Stimulated activated CD4-positive, alpha-beta T cell treated with anti-CD3 and anti-CD28 coated beads, Interleukin-4, amount 100 ng/mL, for 4 hours (primary cell): Measurements from ENCODE around the gene KIAA2012.
"Not testable (repeated sequence)": the region's sequence is repeated elsewhere in the genome, so short reads cannot be mapped to it uniquely, and the experiment has no call there.

ENCODE experiments used
- DNase-seq, 2 experiments: peaks; one replicate each; pipeline ENCODE4 v3.0.0-alpha.2; 2020

KIAA2012 gene

GRCh38 chr2:202121532-202122162 is 48.6 kb downstream of the KIAA2012 start:
- DNase-seq, result no peak

- no peak for DNase-seq
Measured at GRCh38 chr2:202122163-202122540, 49.1 kb downstream of the KIAA2012 start.

DNA sequence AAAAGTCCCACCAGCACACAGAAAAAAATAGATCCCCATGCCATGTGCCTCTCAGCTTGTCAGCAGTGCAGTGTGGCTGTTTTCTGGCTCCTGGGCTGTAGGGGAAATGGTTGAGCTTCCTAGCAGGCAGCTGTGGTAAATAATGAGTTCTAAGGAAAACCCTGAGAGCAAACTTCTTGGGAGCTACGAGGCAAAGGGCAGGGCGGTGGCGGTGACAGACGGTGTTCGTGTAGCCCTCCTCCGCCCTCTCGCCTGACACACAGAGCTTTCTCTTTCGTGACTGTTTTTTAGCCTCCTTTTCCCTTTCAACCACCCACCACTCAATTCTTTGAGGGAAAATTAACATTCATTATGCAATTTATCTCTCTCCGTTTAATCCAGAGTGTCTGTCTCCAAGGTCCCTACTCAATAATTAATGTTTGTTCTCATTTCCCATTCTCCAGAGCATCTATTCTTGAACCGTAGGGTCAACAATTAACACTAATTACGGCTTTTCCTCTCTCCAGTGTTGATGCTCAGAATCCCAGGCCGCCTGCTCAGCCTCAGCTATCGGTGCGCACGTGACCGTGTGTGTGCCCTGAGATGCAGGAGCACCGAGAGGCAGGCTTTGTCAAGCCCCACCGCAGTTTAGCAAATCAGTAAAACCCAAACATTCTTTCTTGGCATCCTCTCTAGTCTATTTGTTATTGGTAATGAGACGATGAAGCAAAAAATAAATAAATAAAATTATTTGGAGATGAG is 50.1 kb downstream of the KIAA2012 start:
- no peak for DNase-seq

GRCh38 chr2:202124286-202124685 is 51.2 kb downstream of the KIAA2012 start:
- no peak for DNase-seq

- DNase-seq, result no peak
Measured at GRCh38 chr2:202127687-202128331, 54.8 kb downstream of the KIAA2012 start.

GRCh38 chr2:202129841-202130240 is 56.8 kb downstream of the KIAA2012 start:
- DNase-seq, result no peak

GRCh38 chr2:202133200-202133908 is 60.3 kb downstream of the KIAA2012 start:
- DNase-seq, result no peak

- DNase-seq, result no peak
Measured at GRCh38 chr2:202133909-202134265, 60.8 kb downstream of the KIAA2012 start.

DNA sequence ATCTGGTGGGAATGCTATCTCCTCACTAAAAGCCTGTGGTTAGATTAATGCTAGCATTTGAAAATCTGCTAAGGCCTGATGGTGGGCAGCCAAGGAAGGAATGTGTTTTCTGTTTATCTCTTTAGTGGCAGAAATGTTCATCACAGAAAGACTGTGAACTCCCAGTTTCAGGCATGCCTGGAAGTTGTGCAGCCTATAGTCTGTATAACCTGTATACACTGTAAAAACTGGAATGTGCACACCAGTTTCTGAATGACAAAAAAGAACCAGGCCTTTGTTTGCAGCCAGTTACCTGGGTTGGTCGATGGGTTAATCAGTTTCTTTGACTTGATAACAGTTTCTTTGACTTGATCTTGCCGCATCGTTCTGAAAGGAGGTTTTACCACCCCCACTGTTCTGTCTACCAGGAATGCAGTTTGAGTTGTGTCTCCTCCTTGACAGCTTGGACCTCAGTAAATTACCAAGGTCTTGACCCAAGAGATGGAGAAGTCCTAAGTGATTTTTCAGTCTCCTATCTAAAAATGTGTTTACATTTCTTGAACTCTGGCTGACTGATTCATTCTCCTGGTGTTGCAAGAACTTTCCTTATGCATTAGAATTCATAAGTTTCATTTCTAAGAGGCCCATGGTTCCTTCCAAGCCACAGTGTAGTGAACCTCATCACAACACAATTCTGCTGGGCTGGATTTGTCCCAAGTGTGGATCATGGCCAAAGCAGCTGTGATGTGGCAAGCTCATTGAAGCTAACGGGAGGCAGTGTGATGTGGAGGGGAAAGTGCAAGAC is 62.2 kb downstream of the KIAA2012 start:
- no peak for DNase-seq

DNA sequence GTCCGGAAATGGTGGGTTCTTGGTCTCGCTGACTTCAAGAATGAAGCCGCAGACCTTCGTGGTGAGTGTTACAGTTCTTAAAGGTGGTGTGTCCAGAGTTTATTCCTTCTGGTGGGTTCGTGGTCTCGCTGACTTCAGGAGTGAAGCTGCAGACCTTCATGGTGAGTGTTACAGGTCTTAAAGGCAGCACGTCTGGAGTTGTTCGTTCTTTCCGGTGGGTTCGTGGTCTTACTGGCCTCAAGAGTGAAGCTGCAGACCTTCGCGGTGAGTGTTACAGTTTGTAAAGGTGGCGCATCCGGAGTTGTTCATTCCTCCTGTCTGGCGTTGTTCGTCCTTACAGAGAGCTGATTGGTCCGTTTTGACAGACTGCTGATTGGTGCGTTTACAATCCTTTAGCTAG is 63.0 kb downstream of the KIAA2012 start:
- DNase-seq, result not testable (repeated sequence)

GRCh38 chr2:202136526-202136925 is 63.5 kb downstream of the KIAA2012 start:
- DNase-seq, result no peak

- no peak for DNase-seq
Measured at GRCh38 chr2:202140522-202141252, 67.6 kb downstream of the KIAA2012 start.

- DNase-seq, result no peak
Measured at GRCh38 chr2:202141329-202141947, 68.4 kb downstream of the KIAA2012 start.

GRCh38 chr2:202142540-202142939 is 69.5 kb downstream of the KIAA2012 start:
- no peak for DNase-seq

- no peak for DNase-seq
Measured at GRCh38 chr2:202147775-202148174, 74.7 kb downstream of the KIAA2012 start.

GRCh38 chr2:202148515-202149154 is 75.6 kb downstream of the KIAA2012 start:
- no peak for DNase-seq

- no peak for DNase-seq
Measured at GRCh38 chr2:202149155-202149762, 76.2 kb downstream of the KIAA2012 start.

DNA sequence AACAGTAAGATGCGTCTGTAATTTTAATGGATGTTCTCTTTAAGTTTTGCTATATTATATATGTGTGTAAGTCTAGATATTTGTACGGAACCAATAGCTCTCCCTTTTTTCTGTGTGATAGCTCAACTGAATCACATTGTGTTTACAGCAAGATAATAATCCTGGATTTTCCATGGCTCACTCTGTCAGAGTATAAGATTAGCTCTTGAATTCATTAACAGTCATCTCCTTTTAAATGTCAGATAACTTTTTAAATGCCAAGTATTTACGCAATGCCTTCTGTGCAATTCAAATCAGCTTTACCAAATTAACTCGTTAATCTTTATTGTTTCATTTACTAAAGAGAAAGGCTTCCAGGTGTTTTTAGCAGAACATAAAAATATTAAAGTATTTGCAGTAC is 76.9 kb downstream of the KIAA2012 start:
- DNase-seq, result no peak

DNA sequence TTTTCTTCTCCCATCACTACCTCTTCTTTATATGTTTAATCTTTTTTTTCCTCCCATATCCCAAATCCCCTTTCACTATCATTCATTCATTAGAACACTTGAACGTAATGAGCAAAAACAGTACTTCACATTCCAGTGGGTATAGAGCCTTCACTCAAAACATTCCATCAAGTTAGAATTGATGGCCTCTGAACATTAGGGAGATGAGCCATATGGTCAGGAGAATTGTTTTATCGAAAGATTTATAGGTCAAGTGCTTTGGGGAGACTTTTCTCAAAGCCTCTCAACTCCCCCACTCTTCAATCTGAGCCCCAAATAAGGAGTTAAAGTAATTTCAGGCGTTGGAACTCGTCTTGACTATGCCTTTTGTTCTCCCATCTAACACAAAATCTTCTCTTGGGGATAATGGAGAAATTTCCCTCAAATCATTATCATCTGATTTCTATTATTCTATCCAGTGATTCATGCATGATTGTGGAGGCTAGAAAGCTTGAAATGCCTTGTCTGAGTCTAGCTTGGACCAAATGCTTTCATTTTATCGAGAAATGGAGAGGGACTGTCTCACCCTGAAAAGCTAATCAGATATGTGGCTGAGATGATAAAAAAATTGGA is 79.2 kb downstream of the KIAA2012 start:
- DNase-seq, result no peak

DNA sequence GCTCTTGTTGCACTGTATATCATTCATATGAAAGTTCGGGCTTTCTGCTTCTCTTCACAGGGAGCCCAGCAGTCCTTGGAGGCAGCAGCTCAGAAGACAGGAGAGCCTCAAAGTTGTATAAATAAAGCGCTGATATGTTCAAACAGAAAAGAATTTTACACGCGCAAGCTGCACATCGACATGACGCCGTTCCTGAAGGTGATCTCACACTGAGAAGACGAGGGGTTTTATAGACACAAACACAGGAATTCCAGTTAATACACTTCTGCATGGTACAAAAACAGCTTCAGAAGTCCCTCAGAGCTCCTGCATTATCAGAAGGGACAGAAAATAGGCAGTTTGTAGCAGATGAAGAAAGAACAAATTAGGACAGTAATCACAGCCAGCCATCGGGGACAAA is 81.6 kb downstream of the KIAA2012 start:
- DNase-seq, result no peak
